K562 (cell line): ENCODE results near the gene NTNG1. TPM values are rescaled to one million over a fixed set of nuclear protein-coding genes. Genes with fewer than 3 reads are reported as not detected.

Experiments used
- ATAC-seq: fragments of 200-7000 bp; cut with Tn5 transposase; 3 replicates; pipeline ENCODE4 v1.9.1; 2020; ENCODE audit warnings: moderate library complexity
- BruUV-seq: library from RNA; stranded (reverse); fragments of 400-500 nt; replicated peaks from 2 replicates; lab custom pipeline; 2021; lab: Mats Ljungman, UMichigan
- CTCF ChIA-PET: fragments of 300-600 bp; formaldehyde crosslinking; extraction: SDS; loops from one replicate; lab custom pipeline; 2021; ENCODE audit warnings: low intra/inter-chr PET ratio; lab: Yijun Ruan, JAX
- POLR2A ChIA-PET: fragments of 300-600, 350-650 bp; sonication (Branson Sonifier 250); formaldehyde crosslinking; extraction: SDS; loops from one replicate; lab custom pipeline; 2021; ENCODE audit warnings: antibody characterized with exemption, inconsistent platforms; lab: Yijun Ruan, JAX
- DNase-seq, 4 experiments: peaks; one replicate each; pipeline versions ENCODE4 v3.0.0 to v3.0.0-alpha.2; 2011 to 2018; ENCODE audit warnings: low spot score in 3 of 4, mixed read lengths in 3 of 4; ENCODE audit errors: extremely low read depth in 1 of 4
- FAIRE-seq: peaks from 2 replicates; lab custom pipeline; 2011; peaks lifted over from hg19 to GRCh38; lab: Jason Lieb, UNC
- H2AFZ ChIP-seq: 2 replicates; pipeline ENCODE4 v1.6.0; 2011; ENCODE audit warnings: low read depth, low read length, control low read depth, inconsistent platforms
- H3K27ac ChIP-seq: fragments of 200-600 bp; 3 replicates; pipeline ENCODE4 v1.8.0; 2011; ENCODE audit warnings: low read depth, mild to moderate bottlenecking, control low read depth, inconsistent platforms, low read length, moderate library complexity, mixed read lengths; ENCODE audit errors: extremely low read depth
- H3K27me3 ChIP-seq, 2 experiments: fragments of 300-600 bp in 1 of 2; 2 replicates in 1 of 2; 3 replicates in 1 of 2; pipeline versions ENCODE4 v1.6.0 to v1.8.0; 2011; ENCODE audit warnings: inconsistent platforms in 2 of 2, low read length in 2 of 2, mild to moderate bottlenecking in 1 of 2, mixed read lengths in 1 of 2, moderate library complexity in 1 of 2; ENCODE audit not compliant: control insufficient read depth in 2 of 2, insufficient read depth in 2 of 2
- H3K36me3 ChIP-seq: fragments of 300-600 bp; 3 replicates; pipeline ENCODE4 v1.8.0; 2011; ENCODE audit warnings: mild to moderate bottlenecking, low read length, inconsistent platforms; ENCODE audit not compliant: control insufficient read depth, insufficient read depth
- H3K4me1 ChIP-seq, 2 experiments: fragments of 200-600 bp in 1 of 2; replicated peaks in 1 of 2; 2 replicates in 1 of 2; 3 replicates in 1 of 2; pipeline versions ENCODE4 v1.5.1 to v1.8.0; 2011; ENCODE audit warnings: inconsistent platforms in 2 of 2, low read length in 2 of 2, mild to moderate bottlenecking in 1 of 2, mixed read lengths in 1 of 2, moderate library complexity in 1 of 2; ENCODE audit not compliant: control insufficient read depth in 2 of 2, insufficient read depth in 2 of 2
- H3K4me2 ChIP-seq: 2 replicates; pipeline ENCODE4 v1.6.1; 2011; ENCODE audit warnings: low read length, control low read depth, inconsistent platforms, mixed read lengths; ENCODE audit not compliant: insufficient read depth
- H3K4me3 ChIP-seq: fragments of 200-600 bp; sonication (generic), shearing (Covaris generic); 2 replicates; pipeline ENCODE4 v1.5.1; 2016; ENCODE audit warnings: control low read depth, inconsistent platforms
- H3K79me2 ChIP-seq: fragments of 200-600 bp; 3 replicates; pipeline ENCODE4 v1.8.0; 2011; ENCODE audit warnings: low read length, inconsistent platforms; ENCODE audit not compliant: control insufficient read depth, insufficient read depth
- H3K9ac ChIP-seq, 2 experiments: 2 replicates each; pipeline versions ENCODE4 v1.6.0 to v1.6.1; 2011; ENCODE audit warnings: low read depth in 2 of 2, low read length in 2 of 2, control low read depth in 1 of 2, inconsistent platforms in 1 of 2, mild to moderate bottlenecking in 1 of 2, mixed read lengths in 1 of 2; ENCODE audit not compliant: insufficient read depth in 1 of 2
- H3K9me1 ChIP-seq: one replicate; pipeline ENCODE4 v1.6.0; 2011; ENCODE audit warnings: inconsistent platforms, mild to moderate bottlenecking, low read length, moderate library complexity; ENCODE audit not compliant: control insufficient read depth, insufficient read depth
- H3K9me3 ChIP-seq: replicated peaks from 2 replicates; pipeline ENCODE4 v1.5.1; 2011; ENCODE audit warnings: low read depth, low read length, inconsistent platforms; ENCODE audit not compliant: control insufficient read depth, insufficient read depth
- H4K20me1 ChIP-seq: replicated peaks from 2 replicates; pipeline ENCODE4 v1.6.1; 2011; ENCODE audit warnings: low read length, inconsistent platforms, mixed read lengths; ENCODE audit not compliant: control insufficient read depth, insufficient read depth
- ARID1B ChIP-seq: fragments of 450-650 bp; IDR thresholded peaks from 2 replicates; pipeline ENCODE4 v1.6.1; 2016; ENCODE audit warnings: antibody characterized with exemption, mild to moderate bottlenecking, inconsistent platforms
- CC2D1A ChIP-seq: fragments of 450-650 bp; IDR thresholded peaks from 2 replicates; pipeline ENCODE4 v1.6.1; 2017; ENCODE audit warnings: mild to moderate bottlenecking
- ERF ChIP-seq: fragments of 450-650 bp; formaldehyde crosslinking; IDR thresholded peaks from 2 replicates; pipeline ENCODE4 v1.4.0; 2020; ENCODE audit warnings: mild to moderate bottlenecking, mixed read lengths
- FOXA3 ChIP-seq, 2 experiments: fragments of 450-650 bp in 1 of 2; sonication (generic) in 1 of 2; formaldehyde crosslinking; IDR thresholded peaks in 1 of 2; conservative IDR thresholded peaks in 1 of 2; 2 replicates each; pipeline versions ENCODE4 v1.4.0 to v1.8.0; 2020 to 2022; ENCODE audit warnings: mild to moderate bottlenecking in 2 of 2, missing genetic modification reagents in 1 of 2
- HLTF ChIP-seq: fragments of 450-650 bp; IDR thresholded peaks from 2 replicates; pipeline ENCODE4 v1.6.1; 2016
- NUFIP1 ChIP-seq: fragments of 450-650 bp; IDR thresholded peaks from 2 replicates; pipeline ENCODE4 v1.6.1; 2018; ENCODE audit not compliant: partially characterized antibody
- OTX1 ChIP-seq: fragments of 450-650 bp; formaldehyde crosslinking; IDR thresholded peaks from 2 replicates; pipeline ENCODE4 v1.4.0; 2022; ENCODE audit warnings: mild to moderate bottlenecking
- RBM14 ChIP-seq: fragments of 200-400 bp; formaldehyde crosslinking; IDR thresholded peaks from 2 replicates; pipeline ENCODE4 v1.6.1; 2018; ENCODE audit warnings: low read depth, mild to moderate bottlenecking, low read length, moderate library complexity, borderline replicate concordance; ENCODE audit not compliant: insufficient read depth
- U2AF2 ChIP-seq: fragments of 200-400 bp; formaldehyde crosslinking; optimal IDR thresholded peaks from 2 replicates; pipeline ENCODE3; 2017; ENCODE audit warnings: low read depth, mild to moderate bottlenecking, low read length
- ZNF778 ChIP-seq: fragments of 450-650 bp; formaldehyde crosslinking; IDR thresholded peaks from 2 replicates; pipeline ENCODE4 v1.4.0; 2020; ENCODE audit warnings: mild to moderate bottlenecking, moderate library complexity
- WGBS: fragments of 100-300 bp; shearing (Covaris generic); methylation state at CpG from one replicate; pipeline ENCODE4 v1.1.6; 2016; ENCODE audit warnings: low coverage, mixed read lengths; ENCODE audit not compliant: insufficient coverage; ENCODE audit errors: missing lambda C conversion rate; 5-methylcytosine and 5-hydroxymethylcytosine counted together
- in situ Hi-C: fragments of 300-500 bp; cut with MboI; formaldehyde crosslinking; loops from 4 replicates; pipeline ENCODE4 v1.15.0; 2018; ENCODE audit warnings: inconsistent platforms, mixed read lengths
- intact Hi-C: fragments of 100-400 bp; cut with micrococcal nuclease; formaldehyde crosslinking; loops from 2 replicates; pipeline ENCODE4 v1.14.2; 2022
- polyA plus RNA-seq, 8 experiments: library from polyadenylated mRNA; depleted of rRNA in 4 of 8; stranded (reverse) in 5 of 8; unstranded in 3 of 8; fragments of >200 nt; fragmentation: Nextera tagmentation in 2 of 8; fragmentation: Illumina TruSeq in 1 of 8; extraction: Ambion mirVana in 2 of 8; extraction: Trizol in 1 of 8; gene quantifications; 2 replicates each; pipeline versions ENCODE4 v1.2.1 to v1.2.3, GENCODE V29; 2011 to 2014; ENCODE audit warnings: inconsistent platforms in 1 of 8, missing spikeins in 1 of 8
- total RNA-seq, 7 experiments: library from RNA; depleted of rRNA in 6 of 7; stranded (reverse); fragments of >200 nt in 6 of 7; fragmentation: Illumina TruSeq in 2 of 7; extraction: Trizol in 2 of 7; gene quantifications; 2 replicates each; pipeline versions ENCODE4 v1.2.1 to v1.2.3, GENCODE V29; 2011 to 2021; ENCODE audit warnings: low replicate concordance in 1 of 7
- TF ChIP-seq, protein P1 (sequence below), 2 experiments: fragments of 250-450 bp in 1 of 2; fragments of 450-650 bp in 1 of 2; sonication (Bioruptor Pico) in 1 of 2; IDR thresholded peaks; 2 replicates each; pipeline versions ENCODE4 v1.6.1 to v1.8.0; 2016 to 2021; ENCODE audit warnings: mild to moderate bottlenecking in 2 of 2, moderate library complexity in 2 of 2, missing compliant biosample characterization in 1 of 2, missing genetic modification characterization in 1 of 2

The NTNG1 gene
- total and polyA plus RNA-seq, 9 of the 15 experiments (the other 6 are each of a cell fraction or from before 2014, with no cell fraction given) = not detected

DNA sequence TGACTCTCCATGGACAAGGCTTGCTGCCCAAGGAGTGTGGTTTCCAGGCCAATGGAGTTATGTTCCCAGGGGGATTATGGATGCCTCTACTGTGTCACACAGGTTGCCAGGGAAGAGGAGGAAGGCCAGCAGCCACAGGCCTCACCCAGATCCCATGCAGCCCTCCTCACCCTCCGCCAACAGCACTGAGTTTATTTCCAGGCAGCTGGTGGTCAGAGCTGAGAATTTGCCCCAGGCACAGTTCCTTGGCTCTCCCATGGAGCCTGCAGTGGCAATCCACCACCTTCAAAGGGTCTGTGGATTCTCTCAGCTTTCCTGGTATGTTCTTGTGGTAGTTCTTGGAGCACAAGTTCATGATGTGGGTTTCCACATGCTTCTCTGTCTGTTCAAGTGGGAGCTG is 79.2 kb downstream of the NTNG1 start:
- H3K9me1 ChIP-seq = no peaks in the 10 kb centered on the region
- ChIA-PET POLR2A (no interaction called here), CTCF (no interaction called here)
- H2AFZ ChIP-seq = no peak overlapping the region
- no peaks in the 10 kb centered on the region for H3K36me3 ChIP-seq
- no peaks in the 10 kb centered on the region for H3K9me3 ChIP-seq
- no TSS peak for BruUV-seq
- intact Hi-C loops (no loop called here), in situ Hi-C loops (no loop called here)
- no peak for ATAC-seq
- no peak for TF ChIP-seq CC2D1A
- no peak for TF ChIP-seq NUFIP1
- TF ChIP-seq ZNF778 (CRISPR knock-in tag) = no peak
- TF ChIP-seq, protein P1, sequence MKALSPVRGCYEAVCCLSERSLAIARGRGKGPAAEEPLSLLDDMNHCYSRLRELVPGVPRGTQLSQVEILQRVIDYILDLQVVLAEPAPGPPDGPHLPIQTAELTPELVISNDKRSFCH (CRISPR knock-in tag; IDR thresholded peaks at IDR 0.05) = no peak
- TF ChIP-seq, protein P1 (tag; IDR thresholded peaks at IDR 0.05) = no peak
- TF ChIP-seq U2AF2 = no peak
- no peak for TF ChIP-seq ERF
- no peak for TF ChIP-seq ARID1B
- no peak for TF ChIP-seq FOXA3 (CRISPR knock-in tag; conservative IDR thresholded peaks at IDR 0.05 in 1 of 2, IDR thresholded peaks at IDR 0.05 in 1 of 2)
- no peak for TF ChIP-seq HLTF
- TF ChIP-seq RBM14 = no peak
- no peak for TF ChIP-seq OTX1
- H4K20me1 ChIP-seq = no peaks in the 10 kb centered on the region
- H3K4me2 ChIP-seq = no peak overlapping the region
- H3K9ac ChIP-seq = no peak overlapping the region
- no peak overlapping the region for H3K27ac ChIP-seq
- H3K4me3 ChIP-seq = no peak overlapping the region
- H3K4me1 ChIP-seq = no peaks in the 10 kb centered on the region
- H3K27me3 ChIP-seq = no peaks in the 10 kb centered on the region
- FAIRE-seq = no peak
- H3K79me2 ChIP-seq = no peaks in the 10 kb centered on the region
- WGBS = 0% methylated on average over 1 of the region's 1 CpG
- DNase-seq = no peak
